Central memory CD8-positive, alpha-beta T cell (primary cell): ENCODE measurements around the gene ABO.
"Not testable (repeated sequence)": the region's sequence is repeated elsewhere in the genome, so short reads cannot be mapped to it uniquely, and the experiment has no call there.

ENCODE experiments used
- ATAC-seq: fragments of 150-1000 bp; cut with Tn5 transposase; replicated peaks from 2 replicates; pipeline ENCODE4 v1.10.0; 2022; ENCODE audit warnings: mild to moderate bottlenecking, moderate FRiP score, moderate number of reproducible peaks; ENCODE audit not compliant: poor library complexity, severe bottlenecking; ENCODE audit errors: extremely low read depth
- DNase-seq, 2 donors: peaks; one replicate each; pipeline ENCODE4 v3.0.0; 2021; ENCODE audit warnings: low spot score in 2 of 2
- H3K27ac Mint-ChIP-seq: one replicate; pipeline ENCODE4 v1.8.0; 2022; ENCODE audit warnings: low read depth, mild to moderate bottlenecking, moderate library complexity, mixed read lengths
- H3K27me3 Mint-ChIP-seq: one replicate; pipeline ENCODE4 v1.8.0; 2022; ENCODE audit warnings: mixed read lengths
- H3K36me3 Mint-ChIP-seq: one replicate; pipeline ENCODE4 v1.8.0; 2022; ENCODE audit warnings: mild to moderate bottlenecking, moderate library complexity, mixed read lengths; ENCODE audit not compliant: insufficient read depth
- H3K4me1 Mint-ChIP-seq: one replicate; pipeline ENCODE4 v1.8.0; 2022; ENCODE audit warnings: mixed read lengths
- H3K4me3 Mint-ChIP-seq: one replicate; pipeline ENCODE4 v1.8.0; 2022; ENCODE audit warnings: mild to moderate bottlenecking, moderate library complexity, mixed read lengths
- H3K9me3 Mint-ChIP-seq: one replicate; pipeline ENCODE4 v1.8.0; 2022; ENCODE audit warnings: mixed read lengths

The ABO gene

DNA sequence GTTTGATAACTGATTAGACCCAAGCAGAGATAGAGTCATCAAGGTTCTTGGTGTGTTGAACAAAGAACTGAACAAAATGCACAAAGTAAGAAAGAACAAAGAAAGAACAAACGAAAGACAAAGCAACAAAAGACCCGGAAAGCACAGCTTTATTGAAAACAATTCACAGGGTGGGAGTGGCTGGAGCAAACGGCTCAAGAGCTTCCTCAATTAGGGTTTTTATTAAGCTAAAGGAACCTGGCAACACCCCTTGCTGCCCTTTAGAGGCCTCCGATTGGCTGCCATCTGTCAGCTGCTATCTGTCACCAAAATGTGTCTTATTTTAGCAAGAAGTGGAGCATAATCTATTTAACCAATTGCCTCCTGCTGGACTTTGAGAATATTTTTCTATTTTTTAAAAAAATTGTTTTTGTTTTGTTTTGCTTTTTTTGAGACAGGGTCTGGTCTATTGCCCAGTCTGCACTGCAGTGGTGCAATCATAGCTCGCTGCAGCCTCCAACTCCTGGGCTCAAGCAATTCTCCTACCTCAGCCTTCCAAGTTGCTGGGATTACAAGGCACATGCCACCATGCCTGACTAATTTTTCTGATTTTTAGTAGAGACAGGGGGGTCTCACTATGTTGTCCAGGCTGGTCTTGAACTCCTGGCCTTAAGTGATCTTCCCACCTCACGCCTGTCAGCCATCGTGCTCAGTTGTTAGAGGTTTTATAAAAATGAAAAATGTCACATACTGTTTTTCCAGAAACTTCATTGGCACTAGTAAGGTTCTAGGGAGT, 7.7 kb upstream of the ABO start:
- H3K4me3 Mint-ChIP-seq = no peak overlapping the region
- DNase-seq (no peak), ATAC-seq (no peak)
- no peak overlapping the region for H3K27ac Mint-ChIP-seq
- H3K36me3 Mint-ChIP-seq = no peaks in the 10 kb centered on the region
- peaks cover 7% of the 10 kb centered on the region for H3K27me3 Mint-ChIP-seq
- H3K4me1 Mint-ChIP-seq = no peaks in the 10 kb centered on the region
- no peaks in the 10 kb centered on the region for H3K9me3 Mint-ChIP-seq

DNA sequence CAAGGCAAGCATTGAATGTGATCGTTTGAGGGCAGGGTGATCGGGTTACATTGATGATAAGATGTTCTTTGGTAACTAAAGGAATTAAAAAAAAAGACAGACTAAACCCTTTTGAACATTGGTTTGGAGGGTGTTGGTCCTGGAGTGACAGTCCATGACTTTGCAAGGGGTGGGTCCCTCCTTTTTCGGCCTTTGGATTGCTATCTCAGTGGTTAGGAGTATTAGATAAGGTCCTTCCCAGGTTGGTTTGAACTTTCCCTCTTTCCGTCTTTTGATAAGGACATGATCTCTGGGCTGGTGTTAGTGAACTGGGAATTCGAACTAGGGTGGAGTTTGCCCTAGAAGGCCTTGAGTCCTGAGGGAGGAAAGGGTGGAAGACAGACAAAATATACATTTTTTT, 5.4 kb upstream of the ABO start:
- Mint-ChIP-seq H3K27me3 (peaks cover 26% of the 10 kb centered on the region), H3K4me1 (no peaks in the 10 kb centered on the region), H3K27ac (no peak overlapping the region), H3K4me3 (no peak overlapping the region), H3K9me3 (no peaks in the 10 kb centered on the region), H3K36me3 (no peaks in the 10 kb centered on the region)
- peak in 1 of 2 donors; percentile 2 for DNase-seq
- no peak for ATAC-seq

GRCh38 chr9:133278161-133279114, 3.4 kb upstream of the ABO start:
- Mint-ChIP-seq H3K36me3 (no peaks in the 10 kb centered on the region), H3K27ac (no peak overlapping the region), H3K27me3 (peaks cover 39% of the 10 kb centered on the region)

DNA sequence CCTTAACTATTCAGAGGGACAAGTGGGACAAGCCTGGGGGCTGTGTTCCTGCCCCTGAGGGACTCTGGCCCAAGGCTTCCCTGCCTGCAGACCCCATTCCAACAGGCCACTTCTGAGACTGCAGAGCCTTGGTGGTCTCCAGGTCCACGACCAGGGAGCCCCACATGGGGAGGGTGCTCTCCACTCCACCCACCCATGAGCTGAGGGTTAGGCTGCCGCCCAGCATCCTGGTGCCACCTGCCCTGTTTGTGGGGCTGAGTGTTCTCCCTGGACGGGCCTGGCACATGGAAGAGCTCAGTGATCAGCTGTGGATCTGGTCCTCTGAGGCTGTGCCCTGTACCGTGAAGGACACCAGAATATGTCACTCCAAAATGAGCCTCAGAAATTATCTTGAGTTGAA, 2.5 kb upstream of the ABO start:
- DNase-seq = peak in 1 of 2 donors; percentile 7
- peaks cover 47% of the 10 kb centered on the region for H3K27me3 Mint-ChIP-seq
- H3K36me3 Mint-ChIP-seq = no peaks in the 10 kb centered on the region
- no peaks in the 10 kb centered on the region for H3K4me1 Mint-ChIP-seq
- H3K9me3 Mint-ChIP-seq = no peaks in the 10 kb centered on the region
- H3K27ac Mint-ChIP-seq = no peak overlapping the region
- no peak overlapping the region for H3K4me3 Mint-ChIP-seq
- ATAC-seq = no peak

More at GRCh38 chr9:133278161-133279114, 3.4 kb upstream of the ABO start:
- no peak overlapping the region for H3K4me3 Mint-ChIP-seq
- DNase-seq (no peak), ATAC-seq (no peak)
- H3K9me3 Mint-ChIP-seq = no peaks in the 10 kb centered on the region
- H3K4me1 Mint-ChIP-seq = no peaks in the 10 kb centered on the region

- no peak for ATAC-seq
- H3K4me3 Mint-ChIP-seq = no peak overlapping the region
- H3K27ac Mint-ChIP-seq = no peak overlapping the region
- peak in 1 of 2 donors; percentile 2 for DNase-seq
- peaks cover 51% of the 10 kb centered on the region for H3K27me3 Mint-ChIP-seq
- no peaks in the 10 kb centered on the region for H3K9me3 Mint-ChIP-seq
- no peaks in the 10 kb centered on the region for H3K4me1 Mint-ChIP-seq
- no peaks in the 10 kb centered on the region for H3K36me3 Mint-ChIP-seq
These were observed 1.9 kb upstream of the ABO start for GRCh38 chr9:133276923-133277322.

DNA sequence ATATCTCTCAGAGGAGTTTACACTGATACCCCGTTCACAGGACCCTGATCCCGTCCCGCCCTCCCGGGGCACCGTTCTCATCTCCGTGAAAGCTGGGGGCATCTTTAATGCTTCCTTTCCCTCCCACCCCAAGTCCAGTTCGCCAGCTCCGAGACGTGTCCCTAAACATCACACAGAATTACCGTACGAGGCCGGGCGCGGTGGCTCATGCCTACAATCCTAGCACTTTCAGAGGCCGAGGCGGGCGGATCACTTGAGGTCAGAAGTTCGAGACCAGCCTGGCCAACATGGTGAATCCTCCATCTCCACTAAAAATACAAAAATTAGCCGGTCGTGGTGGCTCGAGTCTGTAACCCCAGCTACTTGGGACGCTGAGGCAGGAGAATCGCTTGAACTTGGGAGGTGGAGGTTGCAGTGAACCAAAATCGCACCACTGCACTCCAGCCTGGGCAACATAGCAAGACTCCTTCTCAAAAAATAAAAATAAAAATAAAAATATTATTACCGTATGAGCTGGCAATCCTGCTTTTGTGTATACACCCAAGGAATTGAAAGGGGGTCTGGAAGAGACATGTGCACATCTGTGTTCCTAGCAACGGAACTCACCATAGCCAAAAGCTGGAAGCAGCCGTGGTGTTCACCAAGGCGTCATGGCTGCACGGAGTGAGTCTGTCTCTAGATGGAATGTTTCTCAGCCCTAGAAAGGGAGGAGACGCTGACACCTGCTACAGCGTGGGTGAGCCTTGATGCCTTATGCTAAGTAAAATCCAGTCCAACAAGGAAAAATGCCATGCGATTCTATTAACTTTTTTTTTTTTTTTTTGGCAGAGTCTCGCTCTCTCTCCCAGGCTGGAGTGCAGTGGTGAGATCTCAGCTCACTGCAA, 1.2 kb upstream of the ABO start:
- H3K4me3 Mint-ChIP-seq = no peak overlapping the region
- H3K27me3 Mint-ChIP-seq = peaks cover 58% of the 10 kb centered on the region
- DNase-seq (peak in 1 of 2 donors; percentile 1), ATAC-seq (no peak)
- H3K4me1 Mint-ChIP-seq = no peaks in the 10 kb centered on the region
- H3K27ac Mint-ChIP-seq = no peak overlapping the region
- no peaks in the 10 kb centered on the region for H3K9me3 Mint-ChIP-seq
- H3K36me3 Mint-ChIP-seq = no peaks in the 10 kb centered on the region

- peaks cover 76% of the 10 kb centered on the region for H3K27me3 Mint-ChIP-seq
- no peaks in the 10 kb centered on the region for H3K9me3 Mint-ChIP-seq
- H3K27ac Mint-ChIP-seq = no peak overlapping the region
- DNase-seq (peak in 1 of 2 donors; percentile 13), ATAC-seq (no peak)
- no peaks in the 10 kb centered on the region for H3K36me3 Mint-ChIP-seq
- no peaks in the 10 kb centered on the region for H3K4me1 Mint-ChIP-seq
- H3K4me3 Mint-ChIP-seq = peak overlapping the region; percentile 19
These were observed 531 bp downstream of the ABO start for GRCh38 chr9:133274236-133275104.

DNA sequence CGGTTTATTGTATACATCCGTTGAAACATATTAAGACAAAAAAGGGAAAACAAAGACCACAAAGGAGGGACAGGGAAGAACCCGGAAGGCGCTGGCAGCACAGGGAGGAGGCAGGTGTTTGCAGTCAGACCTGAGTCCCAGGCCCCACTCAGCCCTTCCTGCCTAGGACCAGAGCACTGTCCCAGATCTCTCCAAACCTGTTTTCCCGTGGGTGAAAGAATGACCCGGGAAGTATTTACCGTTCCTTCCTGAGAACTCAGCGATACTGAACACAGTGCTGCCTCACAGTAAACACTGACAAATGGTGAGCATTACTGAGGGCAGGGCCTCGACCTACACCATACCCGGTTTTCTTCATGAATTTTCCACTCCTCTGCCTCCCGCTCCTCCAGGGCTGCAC, 1.2 kb downstream of the ABO start:
- DNase-seq (peak in 1 of 2 donors; percentile 10), ATAC-seq (no peak)
- no peaks in the 10 kb centered on the region for H3K36me3 Mint-ChIP-seq
- H3K9me3 Mint-ChIP-seq = no peaks in the 10 kb centered on the region
- no peaks in the 10 kb centered on the region for H3K4me1 Mint-ChIP-seq
- H3K27me3 Mint-ChIP-seq = peaks cover 82% of the 10 kb centered on the region
- no peak overlapping the region for H3K4me3 Mint-ChIP-seq
- no peak overlapping the region for H3K27ac Mint-ChIP-seq

GRCh38 chr9:133273098-133273497, 1.9 kb downstream of the ABO start:
- Mint-ChIP-seq H3K27ac (no peak overlapping the region), H3K4me1 (no peaks in the 10 kb centered on the region), H3K27me3 (peaks cover 87% of the 10 kb centered on the region), H3K9me3 (no peaks in the 10 kb centered on the region), H3K36me3 (no peaks in the 10 kb centered on the region), H3K4me3 (no peak overlapping the region)
- no peak for ATAC-seq
- DNase-seq = no peak

- Mint-ChIP-seq H3K36me3 (no peaks in the 10 kb centered on the region), H3K9me3 (no peaks in the 10 kb centered on the region), H3K4me1 (no peaks in the 10 kb centered on the region), H3K4me3 (no peak overlapping the region), H3K27ac (no peak overlapping the region), H3K27me3 (peaks cover 78% of the 10 kb centered on the region)
- ATAC-seq (no peak), DNase-seq (no peak)
These were observed 5.3 kb downstream of the ABO start for GRCh38 chr9:133269537-133270362.

- H3K36me3 Mint-ChIP-seq, ATAC-seq, H3K27ac Mint-ChIP-seq, DNase-seq, H3K4me3 Mint-ChIP-seq, H3K4me1 Mint-ChIP-seq, H3K9me3 Mint-ChIP-seq: not testable (repeated sequence)
- peaks cover 75% of the 10 kb centered on the region for H3K27me3 Mint-ChIP-seq
These were observed 5.9 kb downstream of the ABO start for GRCh38 chr9:133269136-133269535.
